ENCODE results near the gene FYN. TPM values are rescaled to one million over a fixed set of nuclear protein-coding genes. Genes with fewer than 3 reads are reported as not detected.

The FYN gene
- total and polyA plus RNA-seq, 2 of the 13 experiments (the other 11 are each of a cell fraction or from before 2014, with no cell fraction given) = 15.5 to 24.6 TPM

GRCh38 chr6:111798281-111798725, 74.9 kb downstream of the FYN start (continued):
- TF ChIP-seq RAD21 (CRISPR knock-in tag; IDR thresholded peaks at IDR 0.05) (no peak), MEIS1 (CRISPR knock-in tag; IDR thresholded peaks at IDR 0.05; ENCODE audit: borderline replicate concordance) (no peak), PREB (CRISPR knock-in tag; IDR thresholded peaks at IDR 0.05) (no peak), BCL6 (CRISPR knock-in tag; IDR thresholded peaks at IDR 0.05) (peak; percentile 36), EP300 (IDR thresholded peaks at IDR 0.05; ENCODE audit: low read depth in 2 of 2, low read length in 2 of 2) (peak in 1 of 2 experiments; percentile 35; a peak in 2 of 4 replicates), EP300 (CRISPR knock-in tag; IDR thresholded peaks at IDR 0.05; ENCODE audit: borderline replicate concordance) (no peak), ZBTB44 (CRISPR knock-in tag; IDR thresholded peaks at IDR 0.05) (no peak), ATF6 (CRISPR knock-in tag; conservative IDR thresholded peaks at IDR 0.05) (no peak), NKX3-1 (CRISPR knock-in tag; IDR thresholded peaks at IDR 0.05) (no peak), CSRNP1 (CRISPR knock-in tag; IDR thresholded peaks at IDR 0.05) (no peak), SALL1 (CRISPR knock-in tag; IDR thresholded peaks at IDR 0.05) (peak; percentile 31; the same call in 1 of the 2 replicates), TCF7L2 (IDR thresholded peaks at IDR 0.05; ENCODE audit: low read depth, low read length) (no peak), THRA (CRISPR knock-in tag; IDR thresholded peaks at IDR 0.05; ENCODE audit: borderline replicate concordance) (peak; percentile 85; the same call in 1 of the 2 replicates)
- TF ChIP-seq, protein P1, sequence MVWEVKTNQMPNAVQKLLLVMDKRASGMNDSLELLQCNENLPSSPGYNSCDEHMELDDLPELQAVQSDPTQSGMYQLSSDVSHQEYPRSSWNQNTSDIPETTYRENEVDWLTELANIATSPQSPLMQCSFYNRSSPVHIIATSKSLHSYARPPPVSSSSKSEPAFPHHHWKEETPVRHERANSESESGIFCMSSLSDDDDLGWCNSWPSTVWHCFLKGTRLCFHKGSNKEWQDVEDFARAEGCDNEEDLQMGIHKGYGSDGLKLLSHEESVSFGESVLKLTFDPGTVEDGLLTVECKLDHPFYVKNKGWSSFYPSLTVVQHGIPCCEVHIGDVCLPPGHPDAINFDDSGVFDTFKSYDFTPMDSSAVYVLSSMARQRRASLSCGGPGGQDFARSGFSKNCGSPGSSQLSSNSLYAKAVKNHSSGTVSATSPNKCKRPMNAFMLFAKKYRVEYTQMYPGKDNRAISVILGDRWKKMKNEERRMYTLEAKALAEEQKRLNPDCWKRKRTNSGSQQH (CRISPR knock-in tag; IDR thresholded peaks at IDR 0.05; ENCODE audit: low read depth) = no peak
- TF ChIP-seq, protein P2, sequence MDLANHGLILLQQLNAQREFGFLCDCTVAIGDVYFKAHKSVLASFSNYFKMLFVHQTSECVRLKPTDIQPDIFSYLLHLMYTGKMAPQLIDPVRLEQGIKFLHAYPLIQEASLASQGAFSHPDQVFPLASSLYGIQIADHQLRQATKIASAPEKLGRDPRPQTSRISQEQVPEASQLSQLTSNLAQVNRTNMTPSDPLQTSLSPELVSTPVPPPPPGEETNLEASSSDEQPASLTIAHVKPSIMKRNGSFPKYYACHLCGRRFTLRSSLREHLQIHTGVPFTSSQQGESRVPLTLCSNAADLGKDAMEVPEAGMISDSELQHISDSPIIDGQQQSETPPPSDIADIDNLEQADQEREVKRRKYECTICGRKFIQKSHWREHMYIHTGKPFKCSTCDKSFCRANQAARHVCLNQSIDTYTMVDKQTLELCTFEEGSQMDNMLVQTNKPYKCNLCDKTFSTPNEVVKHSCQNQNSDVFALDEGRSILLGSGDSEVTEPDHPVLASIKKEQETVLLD (CRISPR knock-in tag; IDR thresholded peaks at IDR 0.05; ENCODE audit: low read depth) = no peak
- TF ChIP-seq, protein P3, sequence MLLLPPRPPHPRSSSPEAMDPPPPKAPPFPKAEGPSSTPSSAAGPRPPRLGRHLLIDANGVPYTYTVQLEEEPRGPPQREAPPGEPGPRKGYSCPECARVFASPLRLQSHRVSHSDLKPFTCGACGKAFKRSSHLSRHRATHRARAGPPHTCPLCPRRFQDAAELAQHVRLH (CRISPR knock-in tag; IDR thresholded peaks at IDR 0.05; ENCODE audit: borderline replicate concordance, low read depth) = no peak
- TF ChIP-seq, protein P4, sequence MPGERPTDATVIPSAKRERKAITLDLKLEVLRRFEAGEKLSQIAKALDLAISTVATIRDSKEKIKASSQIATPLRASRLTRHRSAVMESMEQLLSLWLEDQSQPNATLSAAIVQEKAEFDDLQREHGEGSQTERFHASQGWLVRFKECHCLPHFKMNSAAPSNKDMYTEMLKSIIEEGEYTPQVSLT (CRISPR knock-in tag; IDR thresholded peaks at IDR 0.05; ENCODE audit: borderline replicate concordance, low read depth) = no peak

Data from HepG2 (cell line).